ENCODE results near the gene FNDC3B.
A peak's percentile ranks its signal among the peaks of the same experiment; 100 is the strongest.

FNDC3B gene

DNA sequence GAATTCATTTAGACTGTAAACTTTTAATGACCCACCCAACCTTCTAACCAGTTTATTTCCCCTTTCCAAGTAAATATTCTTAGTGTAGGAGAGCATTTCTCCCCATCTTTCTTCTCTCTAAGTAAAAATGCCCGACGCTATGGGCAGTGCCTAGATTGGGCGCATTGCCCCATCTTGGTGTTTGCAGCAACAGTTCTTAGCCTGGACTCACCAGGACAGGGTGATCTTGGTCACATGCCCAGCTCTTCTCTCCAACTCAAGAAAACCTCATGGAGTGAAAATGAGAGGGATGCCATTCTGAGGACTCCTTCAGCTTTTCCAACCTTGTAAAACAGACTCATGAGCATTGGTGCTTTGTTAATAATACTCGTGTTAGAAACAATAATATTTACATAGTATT lies 332.2 kb downstream of the FNDC3B start:
- in situ Hi-C loops (cut with MboI; ENCODE audit: low pct_unique_long_range_greater_than_20kb, low sequenced_read_pairs), result no loop called here
- no peak for DNase-seq

DNA sequence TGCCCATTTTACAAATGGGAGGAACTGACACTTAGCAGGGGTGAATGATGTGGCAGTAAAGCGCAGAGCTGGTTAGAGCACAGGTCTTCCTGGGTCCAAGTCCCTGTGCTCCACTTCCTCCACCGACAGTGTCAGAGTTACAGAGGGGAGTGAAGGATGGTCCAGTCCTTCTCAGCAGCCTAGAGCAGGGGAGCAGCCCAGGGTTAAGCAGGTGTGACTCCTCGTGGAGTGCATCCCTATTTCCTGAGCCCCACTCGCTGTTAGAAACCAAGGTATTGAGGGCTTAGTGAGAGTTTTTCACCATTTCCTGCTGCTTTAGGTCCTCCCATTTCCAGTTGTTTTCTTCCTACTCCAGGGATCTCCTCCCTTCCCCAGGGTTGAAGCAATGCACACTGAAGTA lies 333.5 kb downstream of the FNDC3B start:
- no peak for DNase-seq
- in situ Hi-C loops (cut with MboI; ENCODE audit: low pct_unique_long_range_greater_than_20kb, low sequenced_read_pairs), result no loop called here

DNA sequence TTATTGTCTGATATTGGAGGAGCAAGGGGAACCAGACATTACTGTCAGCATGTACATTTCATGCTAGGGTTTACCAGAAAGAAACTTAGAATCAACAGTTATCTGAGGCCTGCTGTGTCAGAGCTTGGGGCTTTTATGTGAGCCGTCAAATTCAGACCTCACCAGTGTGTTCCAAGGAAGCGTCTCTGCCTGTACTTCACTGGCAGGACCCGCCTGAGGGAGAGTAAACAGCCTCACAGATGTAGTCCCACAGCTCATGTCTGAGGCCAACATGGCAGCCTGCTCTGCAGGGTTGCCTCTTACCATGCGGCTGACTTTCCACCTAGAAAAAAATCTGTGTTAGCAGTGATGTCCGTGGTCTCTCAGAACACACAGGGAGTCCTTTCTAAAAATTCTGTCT lies 334.5 kb downstream of the FNDC3B start:
- in situ Hi-C loops (cut with MboI; ENCODE audit: low pct_unique_long_range_greater_than_20kb, low sequenced_read_pairs), result no loop called here
- no peak for DNase-seq

DNA sequence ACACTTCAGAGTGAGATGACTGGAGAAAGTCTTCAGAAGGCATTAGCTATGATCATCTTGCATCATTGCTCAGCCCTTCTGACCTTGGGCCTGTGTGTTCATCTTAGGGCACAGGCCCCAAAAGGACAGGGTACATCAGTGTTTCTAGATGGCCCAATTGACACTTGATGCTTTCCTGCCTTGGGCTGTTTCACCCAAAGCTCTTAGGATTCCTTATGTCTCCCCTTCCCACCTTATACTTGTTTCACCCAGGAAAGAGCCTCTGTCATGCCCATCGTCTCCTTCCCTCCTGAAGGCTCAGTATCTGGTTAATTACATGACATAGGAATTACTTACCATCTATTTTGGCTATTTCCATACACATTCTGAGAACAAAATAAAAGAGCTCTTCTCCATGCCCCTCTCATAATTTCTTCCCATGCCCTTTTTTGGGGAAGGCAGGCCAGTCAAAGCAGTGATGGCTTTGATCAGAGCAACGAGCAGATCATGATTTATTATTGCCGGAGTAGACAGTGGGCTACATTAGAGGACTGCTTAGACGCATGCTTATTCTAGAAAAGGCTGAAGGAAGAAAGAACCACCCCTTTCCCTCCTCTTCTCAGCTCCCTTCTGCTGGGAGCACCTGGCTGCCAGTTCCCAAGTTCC lies 335.9 kb downstream of the FNDC3B start:
- DNase-seq, result no peak
- in situ Hi-C loops (cut with MboI; ENCODE audit: low pct_unique_long_range_greater_than_20kb, low sequenced_read_pairs), result no loop called here

DNA sequence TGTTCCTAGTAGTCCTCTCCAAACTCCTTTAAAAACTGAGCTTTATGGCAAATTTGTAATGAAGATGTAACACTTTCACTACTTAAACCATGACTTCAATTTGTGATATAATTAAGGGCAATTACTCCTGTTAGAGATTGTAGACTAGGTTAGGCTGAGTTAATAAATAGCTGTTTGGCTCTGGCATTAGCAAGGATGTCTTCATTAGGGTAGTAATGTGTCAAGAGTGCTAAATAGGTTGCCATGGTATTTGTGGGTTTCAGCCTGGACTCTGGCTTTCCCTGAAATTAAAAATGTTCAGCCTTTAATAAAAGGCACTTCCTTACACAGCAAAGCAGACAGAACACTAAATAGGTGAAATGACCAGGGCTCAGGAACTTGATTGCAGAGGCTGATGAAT lies 337.0 kb downstream of the FNDC3B start:
- in situ Hi-C loops (cut with MboI; ENCODE audit: low pct_unique_long_range_greater_than_20kb, low sequenced_read_pairs), result no loop called here
- no peak for DNase-seq

DNA sequence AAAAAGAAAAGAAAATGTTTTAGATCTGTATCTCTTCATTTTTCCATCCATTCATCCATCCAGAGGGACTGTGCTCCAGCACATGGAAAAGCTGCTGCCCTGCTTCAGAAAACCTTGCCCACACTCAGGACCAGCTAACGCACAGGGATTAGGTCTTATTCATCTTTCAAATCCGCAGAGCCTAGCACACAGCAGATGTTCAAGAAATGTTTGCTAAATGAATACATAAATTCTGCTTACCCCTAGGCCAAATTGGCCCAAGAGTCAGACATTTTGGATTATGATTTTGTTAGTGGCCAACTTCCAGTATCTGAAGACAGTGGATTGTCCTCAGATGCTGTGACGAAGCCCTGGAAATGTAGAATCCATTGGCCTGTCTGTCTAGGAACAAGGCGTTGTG lies 337.5 kb downstream of the FNDC3B start:
- DNase-seq, result no peak
- in situ Hi-C loops (cut with MboI; ENCODE audit: low pct_unique_long_range_greater_than_20kb, low sequenced_read_pairs), result no loop called here

DNA sequence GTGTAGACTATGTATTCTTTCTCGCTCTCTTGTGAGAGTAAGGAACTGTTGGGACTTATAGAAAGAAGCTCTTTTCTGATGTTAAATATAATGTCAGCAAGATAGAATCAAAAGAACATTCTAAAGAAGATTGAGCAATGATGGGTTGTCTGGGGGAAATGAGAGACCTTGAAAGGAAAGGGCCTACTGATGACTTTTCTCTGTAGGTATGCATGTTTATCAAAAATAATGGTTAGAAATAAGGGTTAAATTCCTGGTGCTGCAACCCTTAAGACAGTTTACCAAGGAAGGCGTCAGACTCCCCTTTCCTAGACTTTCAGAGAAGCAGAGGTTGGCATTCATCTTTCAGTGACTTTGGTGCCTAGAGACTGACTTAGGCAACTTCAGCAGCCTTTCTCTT lies 339.1 kb downstream of the FNDC3B start:
- in situ Hi-C loops (cut with MboI; ENCODE audit: low pct_unique_long_range_greater_than_20kb, low sequenced_read_pairs), result no loop called here
- DNase-seq, result no peak

DNA sequence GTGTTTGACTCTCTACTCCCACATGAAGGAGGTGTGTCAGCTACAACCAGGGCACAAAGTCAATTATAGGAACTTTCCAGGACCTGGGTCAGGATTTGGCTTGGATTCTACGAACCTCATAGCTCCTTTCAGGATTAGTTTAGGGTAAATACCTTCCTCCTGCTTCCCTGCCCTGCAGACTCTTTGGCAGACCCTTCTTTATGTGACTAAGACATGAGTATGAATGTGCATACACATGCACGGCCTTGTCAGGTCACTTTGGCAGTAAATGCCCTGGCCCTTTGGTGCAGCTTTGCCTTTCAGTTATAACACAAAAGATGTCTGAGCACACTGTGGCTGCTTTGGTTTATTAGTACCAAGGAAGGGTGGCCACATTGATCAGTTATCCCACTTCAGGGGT lies 340.0 kb downstream of the FNDC3B start:
- in situ Hi-C loops (cut with MboI; ENCODE audit: low pct_unique_long_range_greater_than_20kb, low sequenced_read_pairs), result no loop called here

DNA sequence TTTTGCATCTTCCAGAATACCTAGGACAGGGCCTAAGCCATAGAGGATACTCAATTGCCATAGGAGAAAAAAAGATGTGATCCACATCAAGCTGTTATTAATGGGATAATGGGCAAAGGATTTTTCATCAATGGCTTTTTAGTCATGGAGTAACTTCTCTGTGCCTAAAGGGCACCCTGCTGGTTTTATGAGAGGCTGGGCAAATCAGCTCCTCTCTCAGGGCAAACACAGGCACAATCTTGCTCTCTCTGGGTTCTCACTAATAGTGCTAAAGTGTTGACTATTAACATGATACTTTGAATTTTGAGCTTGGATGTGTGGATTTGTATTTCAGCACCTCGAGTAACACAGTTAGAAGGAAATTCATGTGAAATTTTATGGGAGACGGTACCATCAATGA lies 341.3 kb downstream of the FNDC3B start:
- in situ Hi-C loops (cut with MboI; ENCODE audit: low pct_unique_long_range_greater_than_20kb, low sequenced_read_pairs), result no loop called here
- no peak for DNase-seq

More for the DNA sequence above, 340.0 kb downstream of the FNDC3B start:
- no peak for DNase-seq

DNA sequence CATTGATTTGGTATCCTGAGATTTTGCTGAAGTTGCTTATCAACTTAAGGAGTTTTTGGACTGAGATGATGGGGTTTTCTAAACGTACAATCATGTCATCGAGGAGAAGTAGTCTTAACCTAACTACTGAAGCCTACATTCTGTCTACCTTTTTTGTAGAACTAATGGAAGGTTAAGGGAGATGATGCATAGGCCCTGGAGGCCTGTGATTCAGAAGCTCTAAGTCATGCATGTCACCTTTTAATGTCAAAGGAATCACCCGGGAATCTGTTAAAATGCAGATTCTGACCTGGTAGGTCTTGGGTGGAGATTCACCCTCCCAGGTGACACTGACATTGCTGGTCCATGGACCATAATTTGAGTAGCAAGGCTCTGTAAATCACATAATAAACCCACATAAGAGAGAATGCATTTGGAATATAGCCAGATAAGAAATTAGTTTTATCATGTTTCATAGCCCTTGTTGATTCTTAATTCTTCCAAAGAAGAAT lies 344.0 kb downstream of the FNDC3B start:
- no peak for DNase-seq
- in situ Hi-C loops (cut with MboI; ENCODE audit: low pct_unique_long_range_greater_than_20kb, low sequenced_read_pairs), result no loop called here

DNA sequence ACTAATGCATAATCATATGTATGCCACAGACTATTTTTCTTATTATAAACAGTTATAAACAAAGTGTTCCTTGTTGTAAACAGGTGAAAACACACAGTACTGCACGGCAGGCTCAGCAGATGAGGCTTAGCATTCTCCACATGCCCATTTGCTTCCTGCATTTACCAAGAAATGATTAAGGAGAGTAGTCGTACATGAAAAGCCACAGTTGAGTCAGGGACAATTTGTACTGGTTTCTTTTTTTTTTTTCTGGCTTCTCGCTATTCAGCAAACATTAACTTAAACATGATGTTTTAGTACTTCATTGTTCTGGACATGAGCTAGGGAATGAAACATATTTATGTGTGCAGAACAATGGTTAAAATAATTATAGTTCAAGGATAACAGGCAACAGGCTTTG lies 345.5 kb downstream of the FNDC3B start:
- in situ Hi-C loops (cut with MboI; ENCODE audit: low pct_unique_long_range_greater_than_20kb, low sequenced_read_pairs), result no loop called here
- DNase-seq, result no peak

DNA sequence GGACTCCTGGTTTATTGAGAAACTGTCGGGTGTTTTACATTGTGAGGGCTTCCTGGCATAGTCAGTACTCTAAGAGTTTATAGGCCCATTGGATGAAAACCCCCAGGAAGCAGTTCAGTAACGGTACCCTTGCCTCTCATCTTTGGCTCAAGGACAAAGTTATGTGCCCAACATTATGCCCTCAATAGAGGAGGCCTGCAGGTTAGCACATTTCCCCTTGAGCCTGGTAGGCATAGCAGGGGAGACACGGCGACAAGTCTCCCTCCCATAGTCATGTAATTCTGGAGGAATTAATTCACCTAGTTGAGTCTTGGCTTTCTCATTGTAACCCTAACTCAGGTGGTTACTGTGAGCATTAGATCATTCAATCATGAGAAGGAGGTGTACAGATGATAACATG lies 348.4 kb downstream of the FNDC3B start:
- in situ Hi-C loops (cut with MboI; ENCODE audit: low pct_unique_long_range_greater_than_20kb, low sequenced_read_pairs), result no loop called here
- no peak for DNase-seq

DNA sequence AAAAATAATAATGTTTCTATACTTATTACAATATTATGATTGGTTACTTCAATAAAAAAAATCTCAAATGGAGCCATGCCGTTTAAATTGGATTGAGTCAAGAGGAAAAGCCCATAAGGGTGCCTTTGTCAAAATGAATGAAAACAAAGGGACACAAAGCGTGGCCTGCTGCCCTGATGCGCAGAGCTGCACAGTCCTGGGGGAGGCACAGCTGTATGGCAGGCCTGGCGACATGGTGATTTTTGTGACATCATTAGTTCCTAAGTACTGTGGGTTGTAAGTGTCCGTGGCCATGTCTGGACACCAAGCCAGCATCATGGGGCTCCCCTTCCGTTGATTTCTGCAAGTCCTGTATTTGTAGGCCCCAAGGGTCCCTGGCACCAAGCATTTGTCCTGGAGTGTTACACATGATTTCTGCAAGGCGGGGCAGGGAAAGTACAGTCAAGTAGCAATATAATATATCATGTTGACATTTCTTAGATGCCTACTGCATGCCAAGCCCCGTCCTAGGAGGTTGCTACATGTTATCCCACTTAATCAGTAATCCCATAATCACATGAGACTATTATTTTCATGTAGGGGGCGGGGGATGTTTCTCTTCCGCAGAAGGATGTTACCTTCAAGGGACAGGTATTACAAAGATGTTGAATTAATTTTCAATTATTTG lies 349.2 kb downstream of the FNDC3B start:
- in situ Hi-C loops (cut with MboI; ENCODE audit: low pct_unique_long_range_greater_than_20kb, low sequenced_read_pairs), result no loop called here
- DNase-seq, result no peak

DNA sequence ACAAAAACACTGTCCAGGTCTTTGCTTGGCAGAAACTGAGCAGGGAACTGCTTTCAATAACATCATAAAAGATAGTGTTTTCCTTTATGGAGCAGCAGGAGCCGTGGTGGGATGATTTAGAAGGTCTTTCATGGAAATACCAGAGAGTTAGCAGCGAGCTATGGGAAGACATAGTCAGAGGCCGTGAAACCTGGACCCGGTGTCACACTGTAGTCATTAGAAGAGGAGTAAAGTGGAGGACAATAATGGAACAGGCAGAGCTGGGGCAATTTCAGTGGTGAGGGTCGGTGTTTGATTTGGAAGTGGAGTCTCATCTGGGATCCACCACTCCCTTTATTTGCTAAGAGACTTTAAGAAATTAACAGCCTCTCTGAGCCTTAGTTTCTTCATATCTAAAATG lies 351.4 kb downstream of the FNDC3B start:
- in situ Hi-C loops (cut with MboI; ENCODE audit: low pct_unique_long_range_greater_than_20kb, low sequenced_read_pairs), result no loop called here
- no peak for DNase-seq

DNA sequence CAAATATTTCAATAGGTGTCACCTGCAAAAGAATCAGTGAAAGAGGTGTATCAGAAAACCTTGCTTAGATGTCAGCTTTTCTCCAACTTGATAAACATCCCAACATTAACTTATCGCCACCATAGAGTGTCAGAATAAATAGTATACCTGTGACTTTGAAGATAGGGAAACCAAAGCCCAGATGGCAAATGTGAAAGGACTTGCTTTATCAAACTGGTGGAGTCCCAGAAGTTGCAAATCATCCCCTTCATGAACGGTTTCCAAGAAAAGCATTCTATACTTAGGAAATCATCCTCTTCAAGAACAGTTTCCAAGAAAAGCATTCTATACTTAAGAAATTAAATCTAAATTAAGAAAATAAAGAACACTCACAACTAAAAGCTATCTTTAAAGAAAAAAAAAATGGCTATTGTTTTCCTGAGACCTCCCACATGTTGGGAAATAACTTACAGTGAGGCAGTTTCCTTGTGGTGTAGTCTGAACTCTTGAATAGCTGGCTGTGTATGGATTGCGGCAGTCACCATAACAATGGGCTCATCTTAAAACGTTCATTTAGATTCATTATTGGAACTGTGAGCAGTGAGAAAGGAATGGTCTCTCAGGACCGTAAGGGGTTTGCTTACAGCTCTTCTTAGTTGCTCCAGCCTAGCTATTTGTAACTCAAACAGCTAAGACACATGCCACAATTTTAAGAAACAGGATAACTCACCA lies 352.4 kb downstream of the FNDC3B start:
- DNase-seq, result peak; percentile 40
- in situ Hi-C loops (cut with MboI; ENCODE audit: low pct_unique_long_range_greater_than_20kb, low sequenced_read_pairs), result no loop called here

DNA sequence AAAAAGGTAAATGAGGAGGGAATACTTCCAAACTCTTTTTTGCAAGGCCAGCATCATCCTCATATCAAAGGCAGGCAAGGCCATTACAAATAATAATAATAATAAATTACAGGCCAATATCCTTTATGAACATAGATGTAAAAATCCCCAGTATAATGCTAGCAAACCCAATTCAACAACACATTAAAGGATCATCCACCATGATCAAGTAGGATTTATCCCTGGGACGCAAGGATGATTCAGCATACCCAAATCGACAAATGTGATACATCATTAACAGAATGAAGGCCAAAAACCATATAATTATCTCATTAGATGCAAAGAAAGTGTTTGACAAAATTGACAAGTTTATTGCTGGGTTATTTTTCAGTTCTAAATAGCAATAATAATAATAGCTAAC lies 355.3 kb downstream of the FNDC3B start:
- DNase-seq, result no peak
- in situ Hi-C loops (cut with MboI; ENCODE audit: low pct_unique_long_range_greater_than_20kb, low sequenced_read_pairs), result no loop called here

DNA sequence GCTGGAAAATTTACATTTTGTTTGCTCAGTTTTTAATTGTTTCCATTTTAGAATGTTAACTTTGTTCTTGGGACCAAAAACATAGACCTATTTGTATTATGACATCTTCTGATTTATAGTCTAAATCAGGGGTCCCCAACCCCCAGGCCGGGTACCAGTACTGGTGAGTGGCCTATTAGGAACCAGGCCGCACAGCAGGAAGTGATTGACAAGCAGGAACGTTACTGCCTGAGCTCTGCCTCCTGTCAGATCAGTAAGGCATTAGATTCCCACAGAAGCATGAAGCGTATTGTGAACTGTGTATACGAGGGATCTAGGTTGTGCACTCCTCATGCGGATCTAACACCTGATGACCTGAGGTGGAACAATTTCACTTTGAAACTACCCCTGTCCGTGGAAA lies 357.0 kb downstream of the FNDC3B start:
- DNase-seq, result no peak
- in situ Hi-C loops (cut with MboI; ENCODE audit: low pct_unique_long_range_greater_than_20kb, low sequenced_read_pairs), result no loop called here

DNA sequence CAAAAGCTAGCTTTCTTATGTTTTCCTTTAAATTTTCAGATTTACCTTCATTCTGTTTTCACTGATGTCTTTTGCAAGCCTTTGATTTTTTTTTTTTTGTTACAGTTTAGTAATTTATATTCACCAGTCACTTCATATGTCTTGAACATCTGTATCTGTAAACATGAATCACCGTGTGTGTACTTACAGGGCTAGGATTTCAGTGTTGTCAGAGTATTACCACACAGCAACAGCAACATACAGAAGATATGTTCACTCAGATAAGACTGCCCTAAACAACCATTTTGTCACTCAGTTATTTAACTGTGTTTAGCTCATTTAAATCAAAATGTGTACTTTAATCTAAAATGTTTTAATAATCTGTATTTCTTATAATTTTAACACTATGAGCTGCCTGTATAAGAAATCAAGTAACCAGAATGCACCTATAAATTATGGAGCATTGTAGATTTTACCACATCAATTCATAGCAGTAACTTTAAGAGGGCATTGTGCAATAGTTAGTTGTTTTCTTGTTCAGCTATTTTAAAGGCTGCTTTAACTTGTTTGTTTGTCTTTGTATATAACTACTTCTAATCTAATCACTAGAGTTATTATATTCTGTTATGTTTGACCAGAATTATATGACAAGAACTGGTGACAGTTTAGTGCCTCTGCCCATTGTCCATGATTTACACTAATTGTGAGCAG lies 358.5 kb downstream of the FNDC3B start:
- no peak for DNase-seq
- in situ Hi-C loops (cut with MboI; ENCODE audit: low pct_unique_long_range_greater_than_20kb, low sequenced_read_pairs), result no loop called here

DNA sequence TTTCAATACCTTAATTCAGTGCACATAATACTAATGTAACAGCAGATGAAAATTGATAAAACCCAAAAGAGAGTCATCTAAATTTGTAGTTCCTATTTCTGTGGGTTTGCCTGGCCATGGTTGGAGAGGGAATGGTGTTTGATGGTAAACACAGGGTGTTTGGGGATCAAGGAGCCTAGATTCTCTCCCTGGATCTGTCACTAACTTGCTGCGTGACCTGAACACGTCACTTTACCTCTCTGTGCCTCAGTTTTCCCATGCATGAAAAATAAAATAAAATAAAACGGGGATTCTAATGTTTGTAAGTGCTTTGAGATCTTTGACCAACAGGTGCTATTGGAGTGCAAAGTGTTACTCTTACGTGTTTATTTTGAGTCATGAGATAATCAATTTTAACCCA lies 359.1 kb downstream of the FNDC3B start:
- in situ Hi-C loops (cut with MboI; ENCODE audit: low pct_unique_long_range_greater_than_20kb, low sequenced_read_pairs), result no loop called here
- DNase-seq, result no peak

DNA sequence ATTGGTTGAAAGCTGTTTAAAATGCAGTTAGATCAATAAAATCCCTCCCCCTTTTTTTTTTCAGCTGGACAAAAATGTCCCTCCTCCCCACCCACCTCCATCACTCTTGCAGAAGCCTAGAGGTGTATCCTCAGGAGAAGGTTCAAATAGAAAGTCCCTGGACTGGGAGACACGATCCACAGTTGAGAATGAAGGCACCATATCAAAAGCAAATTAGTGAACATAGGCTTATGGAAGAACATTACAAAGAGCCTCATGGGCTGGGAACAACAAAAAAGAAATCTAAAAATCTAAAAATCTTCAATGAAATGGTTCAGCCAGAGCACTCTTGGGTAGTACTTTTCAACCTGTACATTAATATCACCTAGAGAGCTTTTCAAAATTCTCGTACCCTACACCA lies 362.7 kb downstream of the FNDC3B start:
- DNase-seq, result no peak
- in situ Hi-C loops (cut with MboI; ENCODE audit: low pct_unique_long_range_greater_than_20kb, low sequenced_read_pairs), result no loop called here

Measured in KBM-7 (cell line).